IMR-90 (cell line): ENCODE measurements around the gene SOS1. TPM values are rescaled to one million over a fixed set of nuclear protein-coding genes. Genes with fewer than 3 reads are reported as not detected.
A peak's percentile ranks its signal among the peaks of the same experiment; 100 is the strongest.

Experiments
- ATAC-seq: fragments of 200-7000 bp; cut with Tn5 transposase; 2 replicates; pipeline ENCODE4 v1.9.1; 2020; ENCODE audit warnings: low read depth, mild to moderate bottlenecking, moderate library complexity
- BruUV-seq: library from RNA; stranded (reverse); fragments of 400-500 nt; replicated peaks from 2 replicates; lab custom pipeline; 2021; lab: Mats Ljungman, UMichigan
- CTCF ChIA-PET: fragments of 300-600 bp; formaldehyde crosslinking; extraction: SDS; loops from one replicate; lab custom pipeline; 2021; ENCODE audit warnings: antibody characterized with exemption; lab: Yijun Ruan, JAX
- POLR2A ChIA-PET: fragments of 300-600 bp; sonication (Branson Sonifier 250); formaldehyde crosslinking; loops from one replicate; lab custom pipeline; 2022; ENCODE audit warnings: antibody characterized with exemption; ENCODE audit not compliant: unreplicated experiment; lab: Charles Lee
- DNase-seq: peaks from one replicate; pipeline ENCODE4 v3.0.0; 2013
- H2AFZ ChIP-seq: replicated peaks from 2 replicates; pipeline ENCODE3; 2013; ENCODE audit warnings: low read length, mild to moderate bottlenecking; ENCODE audit not compliant: poor library complexity
- H2AK5ac ChIP-seq: 2 replicates; pipeline ENCODE4 v1.6.1; 2013; ENCODE audit warnings: low read depth, low read length, inconsistent platforms
- H2AK9ac ChIP-seq: replicated peaks from 2 replicates; pipeline ENCODE3; 2013; ENCODE audit warnings: mild to moderate bottlenecking, low read depth, low read length, moderate library complexity; ENCODE audit not compliant: poor library complexity
- H2BK120ac ChIP-seq: 2 replicates; pipeline ENCODE4 v1.6.1; 2013; ENCODE audit warnings: low read depth, low read length, inconsistent platforms
- H2BK15ac ChIP-seq: 3 replicates; pipeline ENCODE4 v1.6.1; 2013; ENCODE audit warnings: low read depth, low read length, inconsistent platforms
- H2BK20ac ChIP-seq: 2 replicates; pipeline ENCODE4 v1.6.1; 2013; ENCODE audit warnings: low read depth, mild to moderate bottlenecking, inconsistent platforms, low read length, moderate library complexity
- H2BK5ac ChIP-seq: 2 replicates; pipeline ENCODE4 v1.6.1; 2013; ENCODE audit warnings: mild to moderate bottlenecking, low read depth, low read length, inconsistent platforms; ENCODE audit not compliant: poor library complexity, severe bottlenecking
- H3K14ac ChIP-seq: replicated peaks from 2 replicates; pipeline ENCODE4 v1.6.1; 2013; ENCODE audit warnings: low read depth, low read length, inconsistent platforms
- H3K18ac ChIP-seq: 2 replicates; pipeline ENCODE4 v1.6.1; 2013; ENCODE audit warnings: low read depth, low read length, control low read depth
- H3K23ac ChIP-seq: 2 replicates; pipeline ENCODE4 v1.6.1; 2013; ENCODE audit warnings: low read depth, low read length, inconsistent platforms
- H3K27ac ChIP-seq: 2 replicates; pipeline ENCODE4 v1.5.1; 2013; ENCODE audit warnings: mild to moderate bottlenecking, control low read depth, low read length; ENCODE audit not compliant: insufficient read depth
- H3K27me3 ChIP-seq: 2 replicates; pipeline ENCODE4 v1.6.1; 2013; ENCODE audit warnings: low read length; ENCODE audit not compliant: control insufficient read depth, insufficient read depth
- H3K36me3 ChIP-seq: 2 replicates; pipeline ENCODE4 v1.6.1; 2013; ENCODE audit warnings: low read length, mixed read lengths; ENCODE audit not compliant: control insufficient read depth, insufficient read depth
- H3K4ac ChIP-seq: 2 replicates; pipeline ENCODE4 v1.6.1; 2013; ENCODE audit warnings: low read depth, low read length, inconsistent platforms
- H3K4me1 ChIP-seq: 2 replicates; pipeline ENCODE4 v1.6.1; 2013; ENCODE audit warnings: low read length, mixed read lengths; ENCODE audit not compliant: control insufficient read depth, insufficient read depth
- H3K4me2 ChIP-seq: 2 replicates; pipeline ENCODE4 v1.6.1; 2013; ENCODE audit warnings: low read depth, mild to moderate bottlenecking, control low read depth, low read length, moderate library complexity
- H3K4me3 ChIP-seq: 2 replicates; pipeline ENCODE4 v1.5.1; 2013; ENCODE audit warnings: low read depth, mild to moderate bottlenecking, control low read depth, low read length, moderate library complexity; ENCODE audit not compliant: insufficient read depth
- H3K56ac ChIP-seq: 2 replicates; pipeline ENCODE4 v1.6.1; 2013; ENCODE audit warnings: low read length, inconsistent platforms; ENCODE audit not compliant: insufficient read depth; ENCODE audit errors: extremely low read depth
- H3K79me1 ChIP-seq, 2 experiments: 2 replicates each; pipeline ENCODE4 v1.6.1; 2013; ENCODE audit warnings: low read length in 2 of 2, inconsistent platforms in 1 of 2, low read depth in 1 of 2
- H3K9ac ChIP-seq: 2 replicates; pipeline ENCODE4 v1.6.1; 2013; ENCODE audit warnings: low read depth, low read length, control low read depth
- H3K9me1 ChIP-seq: 2 replicates; pipeline ENCODE4 v1.6.1; 2013; ENCODE audit warnings: low read length, inconsistent platforms; ENCODE audit not compliant: insufficient read depth
- H3K9me3 ChIP-seq: 2 replicates; pipeline ENCODE4 v1.6.1; 2013; ENCODE audit warnings: low read length; ENCODE audit not compliant: control insufficient read depth, insufficient read depth
- H4K20me1 ChIP-seq: 2 replicates; pipeline ENCODE4 v1.6.1; 2013; ENCODE audit warnings: low read length, inconsistent platforms; ENCODE audit not compliant: insufficient read depth
- H4K5ac ChIP-seq: 2 replicates; pipeline ENCODE4 v1.6.1; 2013; ENCODE audit warnings: mild to moderate bottlenecking, low read depth, low read length, control low read depth
- H4K8ac ChIP-seq, 2 experiments: 2 replicates each; pipeline ENCODE4 v1.6.1; 2013; ENCODE audit warnings: low read depth in 2 of 2, low read length in 2 of 2, control low read depth in 1 of 2, inconsistent platforms in 1 of 2
- H4K91ac ChIP-seq: 2 replicates; pipeline ENCODE4 v1.6.1; 2013; ENCODE audit warnings: low read depth, low read length, inconsistent platforms; ENCODE audit not compliant: insufficient read depth
- CEBPB ChIP-seq: IDR thresholded peaks from 2 replicates; pipeline ENCODE4 v1.6.1; 2012; ENCODE audit warnings: low read depth, low read length, improper control_type of control experiment
- RAD21 ChIP-seq: IDR thresholded peaks from 2 replicates; pipeline ENCODE4 v1.6.1; 2012; ENCODE audit warnings: low read length, improper control_type of control experiment
- WGBS, 2 experiments: methylation state at CpG; one replicate each; pipeline versions ENCODE4 v1.1.5 to v1.1.7; 2013; ENCODE audit warnings: missing lambda C conversion rate in 2 of 2; ENCODE audit not compliant: insufficient read length in 1 of 2; ENCODE audit errors: extremely low coverage in 2 of 2; 5-methylcytosine and 5-hydroxymethylcytosine counted together
- dilution Hi-C: fragments of 300-500 bp; cut with HindIII; formaldehyde crosslinking; loops from one replicate; pipeline ENCODE4 v1.14.3; 2018; ENCODE audit warnings: low sequenced_read_pairs; ENCODE audit not compliant: unreplicated experiment
- in situ Hi-C: fragments of 300-500 bp; cut with MboI; formaldehyde crosslinking; loops from 3 replicates; pipeline ENCODE4 v1.14.3; 2019; ENCODE audit warnings: low sequenced_read_pairs, inconsistent platforms, mixed read lengths
- intact Hi-C: fragments of 100-400 bp; cut with micrococcal nuclease; formaldehyde crosslinking; loops from 2 replicates; pipeline ENCODE4 v1.10.0; 2022
- polyA plus RNA-seq, 3 experiments: library from polyadenylated mRNA; depleted of rRNA; stranded (reverse); fragments of >200 nt; gene quantifications; 2 replicates each; pipeline ENCODE4 v1.2.3, GENCODE V29; 2012; ENCODE audit warnings: low replicate concordance in 1 of 3
- total RNA-seq: library from RNA; depleted of rRNA; stranded (reverse); fragments of >200 nt; gene quantifications from 2 replicates; pipeline ENCODE4 v1.2.3, GENCODE V29; 2012

SOS1 gene
- total and polyA plus RNA-seq, 2 of the 4 experiments (the other 2 are of a cell fraction), result 8.2 to 11.2 TPM

- H3K27ac ChIP-seq, result no peak overlapping the region
- H2AK5ac ChIP-seq, result no peak overlapping the region
- no peak overlapping the region for H2BK20ac ChIP-seq
- no peak overlapping the region for H3K4ac ChIP-seq
- TF ChIP-seq CEBPB (peak; percentile 85), RAD21 (no peak)
- dilution Hi-C loops, result loop anchor here (25.0 kb wide), 1 partner anchor 113 kb away; no protein-coding TSS in a partner anchor
- DNase-seq, result no peak
- no peak overlapping the region for H4K91ac ChIP-seq
- H3K36me3 ChIP-seq, result no peaks in the 10 kb centered on the region
- H3K27me3 ChIP-seq, result no peaks in the 10 kb centered on the region
- H2BK15ac ChIP-seq, result no peak overlapping the region
- in situ Hi-C loops, result no loop called here
- H3K18ac ChIP-seq, result no peak overlapping the region
- WGBS, 2 experiments, result no CpG with 5 or more reads among the region's 2 CpGs
- no peak overlapping the region for H3K23ac ChIP-seq
- H2AFZ ChIP-seq, result no peak overlapping the region
- H3K14ac ChIP-seq, result no peak overlapping the region
- no peaks in the 10 kb centered on the region for H3K9me3 ChIP-seq
- H3K4me3 ChIP-seq, result no peak overlapping the region
- no peak for ATAC-seq
- H3K9ac ChIP-seq, result no peak overlapping the region
- H4K5ac ChIP-seq, result no peak overlapping the region
- peaks cover 48% of the 10 kb centered on the region for H4K20me1 ChIP-seq
- H3K79me1 ChIP-seq, result peaks cover 20 to 59% of the 10 kb centered on the region in 2 experiments
- no peak overlapping the region for H3K56ac ChIP-seq
- no peak overlapping the region for H2BK120ac ChIP-seq
- no TSS peak for BruUV-seq
- no peak overlapping the region for H2BK5ac ChIP-seq
- no peak overlapping the region for H2AK9ac ChIP-seq
- ChIA-PET POLR2A (no interaction called here), CTCF (no interaction called here)
- H3K4me1 ChIP-seq, result peaks cover 10% of the 10 kb centered on the region
- H3K4me2 ChIP-seq, result no peak overlapping the region
- H4K8ac ChIP-seq, result no peak overlapping the region
- intact Hi-C loops, result no loop called here
- H3K9me1 ChIP-seq, result peaks cover 5% of the 10 kb centered on the region; the same call in 1 of the 2 replicates
Observed at GRCh38 chr2:39099310-39099869, 21.5 kb downstream of the SOS1 start.
